Measurements from ENCODE around the gene PCGF5.

PCGF5 gene

GRCh38 chr10:91328320-91328984 lies 108.0 kb downstream of the PCGF5 start:
- DNase-seq (ENCODE audit: low read depth in 3 of 3): no peak

Measured in stimulated activated CD4-positive, alpha-beta T cell treated with anti-CD3 and anti-CD28 coated beads, TNF-alpha, amount 100 ng/mL, for 4 hours (primary cell).